Gastroesophageal sphincter (tissue), 4 donors: ENCODE measurements around the gene PARVG. TPM values are rescaled to one million over a fixed set of nuclear protein-coding genes. Genes with fewer than 3 reads are reported as not detected.

ENCODE experiments used
- ATAC-seq: fragments of 150-250 bp; one replicate; pipeline ENCODE4 v1.9.1; 2016; ENCODE audit warnings: mild to moderate bottlenecking, moderate library complexity
- H3K27ac ChIP-seq, 4 donors: fragments of 200-600 bp; sonication (generic) in 3 of 4; 1 replicate in 3 of 4; 2 replicates in 1 of 4; pipeline ENCODE4 v1.5.1; 2016 to 2019
- H3K27me3 ChIP-seq: fragments of 200-600 bp; sonication (generic); one replicate; pipeline ENCODE4 v1.5.1; 2019
- H3K36me3 ChIP-seq, 2 donors: fragments of 200-600 bp; sonication (generic); one replicate each; pipeline ENCODE4 v1.5.1; 2019; ENCODE audit warnings: control low read depth in 1 of 2
- H3K4me1 ChIP-seq, 3 donors: fragments of 200-600 bp; sonication (generic); 1 replicate in 2 of 3; 2 replicates in 1 of 3; pipeline ENCODE4 v1.5.1; 2016 to 2019; ENCODE audit warnings: control low read depth in 2 of 3
- H3K4me3 ChIP-seq, 2 donors: fragments of 200-600 bp; sonication (generic); one replicate each; pipeline ENCODE4 v1.5.1; 2019; ENCODE audit warnings: mild to moderate bottlenecking in 1 of 2, moderate library complexity in 1 of 2
- H3K9me3 ChIP-seq, 3 donors: fragments of 200-600 bp; sonication (generic); one replicate each; pipeline ENCODE4 v1.5.1; 2017 to 2019; ENCODE audit warnings: control low read depth in 2 of 3
- EP300 ChIP-seq: sonication (generic); formaldehyde crosslinking; IDR thresholded peaks from one replicate; pipeline ENCODE4 v1.6.1; 2017; ENCODE audit warnings: antibody characterized with exemption, mild to moderate bottlenecking
- POLR2A ChIP-seq, 2 donors: fragments of 450-650 bp; IDR thresholded peaks; one replicate each; pipeline ENCODE4 v1.6.1; 2017; ENCODE audit warnings: antibody characterized with exemption in 2 of 2, mild to moderate bottlenecking in 2 of 2, moderate library complexity in 1 of 2
- POLR2AphosphoS5 ChIP-seq: sonication (generic); formaldehyde crosslinking; IDR thresholded peaks from one replicate; pipeline ENCODE4 v1.6.1; 2017; ENCODE audit warnings: antibody characterized with exemption
- WGBS, 2 donors: methylation state at CpG; one replicate each; pipeline ENCODE4 v1.1.5; 2018; ENCODE audit warnings: low coverage in 1 of 2; 5-methylcytosine and 5-hydroxymethylcytosine counted together
- total RNA-seq, 4 donors: library from RNA; depleted of rRNA; stranded (reverse); fragments of >200 nt; gene quantifications; one replicate each; pipeline ENCODE4 v1.1.0, GENCODE V29; 2016
- TF ChIP-seq, protein P1 (sequence below), 4 experiments: fragments of 200-600 bp in 2 of 4; fragments of 450-650 bp in 2 of 4; sonication (generic) in 1 of 4; IDR thresholded peaks; one replicate each; pipeline ENCODE4 v1.5.1; 2017 to 2019; ENCODE audit warnings: antibody characterized with exemption in 4 of 4, mild to moderate bottlenecking in 2 of 4, moderate library complexity in 2 of 4

The PARVG gene
- total RNA-seq, 4 donors from 2014 or later, result 7.0 to 18.2 (median 11.3) TPM

DNA sequence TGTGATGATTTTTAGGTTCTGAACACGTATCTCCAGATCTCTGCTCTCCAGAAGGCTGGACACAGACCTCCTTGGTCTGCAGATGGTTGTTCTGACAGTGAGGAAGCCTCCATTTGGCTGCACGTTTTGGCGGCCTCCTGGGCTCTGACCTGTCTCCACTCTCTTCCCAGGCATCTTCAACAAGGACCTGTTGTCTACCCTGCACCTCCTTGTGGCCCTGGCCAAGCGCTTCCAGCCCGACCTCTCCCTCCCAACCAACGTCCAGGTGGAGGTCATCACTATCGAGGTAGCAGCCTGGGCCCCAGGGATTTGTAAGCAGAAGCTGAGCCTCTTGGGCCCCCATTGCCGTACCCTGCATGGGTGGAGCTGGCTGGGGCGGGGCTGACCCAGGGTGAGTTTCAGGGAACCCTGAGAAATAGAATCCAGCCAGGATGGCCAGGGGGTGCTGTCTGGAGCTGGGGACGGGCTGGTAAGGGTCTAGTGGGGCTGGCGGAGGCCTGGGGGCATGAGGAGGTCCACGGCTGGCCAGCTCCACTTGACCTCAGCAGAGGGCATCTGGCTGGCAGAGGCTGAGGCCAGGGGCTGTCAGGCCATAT lies 9.8 kb downstream of the PARVG start:
- Histone ChIP-seq H3K9me3 (no peaks in the 10 kb centered on the region), H3K27me3 (peaks cover 56% of the 10 kb centered on the region), H3K4me1 (peaks cover 0 to 2% (median 0%) of the 10 kb centered on the region in 3 donors), H3K27ac (no peak overlapping the region), H3K36me3 (no peaks in the 10 kb centered on the region), H3K4me3 (no peak overlapping the region)
- WGBS, 2 donors, result 63 to 74% methylated on average over 2 to 4 of the region's 12 CpGs
- TF ChIP-seq EP300 (no peak), POLR2AphosphoS5 (no peak), POLR2A (IDR thresholded peaks at IDR 0.05) (no peak)
- TF ChIP-seq, protein P1, sequence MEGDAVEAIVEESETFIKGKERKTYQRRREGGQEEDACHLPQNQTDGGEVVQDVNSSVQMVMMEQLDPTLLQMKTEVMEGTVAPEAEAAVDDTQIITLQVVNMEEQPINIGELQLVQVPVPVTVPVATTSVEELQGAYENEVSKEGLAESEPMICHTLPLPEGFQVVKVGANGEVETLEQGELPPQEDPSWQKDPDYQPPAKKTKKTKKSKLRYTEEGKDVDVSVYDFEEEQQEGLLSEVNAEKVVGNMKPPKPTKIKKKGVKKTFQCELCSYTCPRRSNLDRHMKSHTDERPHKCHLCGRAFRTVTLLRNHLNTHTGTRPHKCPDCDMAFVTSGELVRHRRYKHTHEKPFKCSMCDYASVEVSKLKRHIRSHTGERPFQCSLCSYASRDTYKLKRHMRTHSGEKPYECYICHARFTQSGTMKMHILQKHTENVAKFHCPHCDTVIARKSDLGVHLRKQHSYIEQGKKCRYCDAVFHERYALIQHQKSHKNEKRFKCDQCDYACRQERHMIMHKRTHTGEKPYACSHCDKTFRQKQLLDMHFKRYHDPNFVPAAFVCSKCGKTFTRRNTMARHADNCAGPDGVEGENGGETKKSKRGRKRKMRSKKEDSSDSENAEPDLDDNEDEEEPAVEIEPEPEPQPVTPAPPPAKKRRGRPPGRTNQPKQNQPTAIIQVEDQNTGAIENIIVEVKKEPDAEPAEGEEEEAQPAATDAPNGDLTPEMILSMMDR (IDR thresholded peaks at IDR 0.05), result no peak
- ATAC-seq, result no peak

DNA sequence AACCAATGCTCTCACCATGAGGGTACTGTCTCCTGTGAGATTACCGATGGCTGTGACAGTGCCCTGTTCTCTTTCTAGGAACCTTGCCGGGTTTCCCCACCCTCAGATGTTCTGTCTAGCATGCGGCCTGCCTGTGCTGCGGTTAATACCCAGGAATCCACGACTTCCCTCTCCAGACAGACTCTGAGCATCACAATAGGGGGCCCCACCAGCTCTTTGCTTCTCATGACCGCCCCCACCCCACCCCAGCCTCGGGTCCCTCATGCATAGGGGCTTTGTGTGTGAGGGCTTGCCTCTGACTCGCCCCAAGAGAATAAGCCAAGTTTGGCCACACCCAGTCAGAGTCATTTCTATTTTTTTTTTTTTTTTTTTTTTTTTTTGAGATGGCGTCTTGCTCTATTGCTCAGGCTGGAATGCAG lies 10.3 kb downstream of the PARVG start:
- TF ChIP-seq EP300 (no peak), POLR2A (IDR thresholded peaks at IDR 0.05) (no peak), POLR2AphosphoS5 (no peak)
- TF ChIP-seq, protein P1 (IDR thresholded peaks at IDR 0.05), result no peak
- ATAC-seq, result no peak
- Histone ChIP-seq H3K36me3 (no peaks in the 10 kb centered on the region), H3K9me3 (no peaks in the 10 kb centered on the region), H3K27me3 (peaks cover 54% of the 10 kb centered on the region), H3K4me1 (peaks cover 0 to 7% (median 0%) of the 10 kb centered on the region in 3 donors), H3K27ac (no peak overlapping the region), H3K4me3 (no peak overlapping the region)
- WGBS, 2 donors, result 83% methylated on average over 1 of the region's 9 CpGs; no CpG with 5 or more reads in 1 of the 2 donors

DNA sequence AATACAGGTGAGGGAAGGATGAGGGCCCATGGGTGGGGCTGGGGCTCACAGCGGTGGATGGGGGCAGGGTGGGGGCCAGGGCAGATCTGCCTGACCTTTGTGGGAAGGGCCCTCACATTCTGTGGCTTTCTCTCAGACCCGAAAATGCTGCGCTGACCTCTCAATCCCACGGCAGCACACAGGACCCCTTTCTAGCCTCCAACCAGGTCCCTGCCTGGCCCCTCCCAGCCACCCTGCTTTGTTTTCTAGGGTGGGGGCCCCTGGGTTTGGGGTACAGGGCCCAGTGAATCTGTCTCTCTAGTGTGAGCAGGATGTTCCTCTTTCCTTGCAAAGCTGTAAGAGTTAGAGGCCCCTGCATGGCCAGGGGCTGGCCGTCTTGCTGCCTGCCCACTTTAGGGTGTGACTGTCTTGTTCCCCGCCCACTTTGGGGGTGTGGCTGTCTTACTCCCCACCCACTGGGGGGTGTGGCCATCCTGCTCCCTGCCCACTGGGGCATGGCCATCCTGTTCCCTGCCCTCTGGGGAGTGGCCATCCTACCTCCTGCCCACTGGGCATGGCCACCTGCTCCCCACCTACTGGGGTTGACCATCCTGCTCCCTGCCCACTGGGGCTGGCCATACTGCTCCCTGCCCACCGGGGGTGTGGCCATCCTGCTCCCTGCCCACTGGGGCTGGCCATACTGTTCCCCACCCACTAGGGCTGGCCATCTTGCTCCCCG lies 11.5 kb downstream of the PARVG start:
- ATAC-seq, result no peak
- 90 to 100% methylated on average over 1 to 3 of the region's 8 CpGs for WGBS, 2 donors
- Histone ChIP-seq H3K27me3 (peaks cover 59% of the 10 kb centered on the region), H3K4me3 (no peak overlapping the region), H3K4me1 (peaks cover 0 to 14% (median 0%) of the 10 kb centered on the region in 3 donors), H3K9me3 (no peaks in the 10 kb centered on the region), H3K27ac (no peak overlapping the region), H3K36me3 (no peaks in the 10 kb centered on the region)
- no peak for TF ChIP-seq EP300
- TF ChIP-seq POLR2AphosphoS5, result no peak
- TF ChIP-seq POLR2A (IDR thresholded peaks at IDR 0.05), result no peak
- TF ChIP-seq, protein P1 (IDR thresholded peaks at IDR 0.05), result no peak

DNA sequence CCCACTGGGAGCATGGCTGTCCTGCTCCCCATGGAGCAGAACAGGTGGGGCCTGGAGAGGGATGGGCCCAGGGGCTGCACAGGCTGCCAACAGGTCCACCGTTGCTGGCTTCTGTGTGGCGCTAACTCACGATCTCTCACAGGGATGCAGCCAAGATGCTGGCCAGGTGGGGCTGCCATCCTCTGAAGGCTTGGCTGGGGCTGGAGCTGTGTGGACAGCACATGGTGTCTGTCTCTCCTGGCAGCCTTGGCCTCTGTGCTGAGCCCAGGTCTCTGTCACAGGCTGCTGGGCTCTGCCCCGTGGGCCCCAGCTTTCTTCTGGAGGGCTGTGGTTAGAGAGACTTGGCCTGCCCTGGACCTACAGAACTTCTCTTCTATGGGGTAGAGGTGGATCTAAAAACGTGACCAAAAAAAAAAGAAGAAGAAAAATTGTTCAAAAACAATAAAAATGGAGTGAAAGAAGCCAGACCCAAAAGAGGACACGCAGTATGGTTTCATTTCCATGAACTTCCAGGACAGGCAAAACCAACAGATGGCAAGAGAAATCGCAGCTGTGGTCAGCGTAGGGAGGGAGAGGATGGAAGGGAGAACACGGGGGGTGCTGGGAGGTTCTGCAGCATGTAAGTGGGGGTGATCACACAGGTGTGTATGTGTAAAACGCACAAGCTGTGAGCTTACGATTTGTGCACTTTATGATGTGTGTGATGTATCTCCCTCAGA lies 12.2 kb downstream of the PARVG start:
- H3K27me3 ChIP-seq, result peaks cover 54% of the 10 kb centered on the region
- 50 to 53% methylated on average over 3 to 6 of the region's 11 CpGs for WGBS, 2 donors
- TF ChIP-seq, protein P1 (IDR thresholded peaks at IDR 0.05), result no peak
- TF ChIP-seq POLR2AphosphoS5 (no peak), POLR2A (IDR thresholded peaks at IDR 0.05) (no peak), EP300 (no peak)
- H3K9me3 ChIP-seq, result no peaks in the 10 kb centered on the region
- no peak overlapping the region for H3K4me3 ChIP-seq
- H3K27ac ChIP-seq, result no peak overlapping the region
- H3K4me1 ChIP-seq, result peaks cover 0 to 14% (median 0%) of the 10 kb centered on the region in 3 donors
- ATAC-seq, result no peak
- H3K36me3 ChIP-seq, result no peaks in the 10 kb centered on the region
